ENCODE data around the gene ITPR1.
"Not testable (repeated sequence)": the region's sequence is repeated elsewhere in the genome, so short reads cannot be mapped to it uniquely, and the experiment has no call there.

Gene ITPR1

GRCh38 chr3:4597208-4597985, 104.2 kb downstream of the ITPR1 start:
- peak; percentile 28 for DNase-seq

- not testable (repeated sequence) for DNase-seq
These were observed 105.1 kb downstream of the ITPR1 start for GRCh38 chr3:4598232-4598631.

GRCh38 chr3:4599612-4600011, 106.5 kb downstream of the ITPR1 start:
- no peak for DNase-seq

- no peak for DNase-seq
These were observed 107.3 kb downstream of the ITPR1 start for GRCh38 chr3:4600493-4600892.

GRCh38 chr3:4601892-4602291, 108.7 kb downstream of the ITPR1 start:
- DNase-seq: no peak

- DNase-seq: no peak
These were observed 111.5 kb downstream of the ITPR1 start for GRCh38 chr3:4604693-4605092.

- DNase-seq: no peak
These were observed 113.8 kb downstream of the ITPR1 start for GRCh38 chr3:4606911-4607310.

- DNase-seq: no peak
These were observed 120.2 kb downstream of the ITPR1 start for GRCh38 chr3:4613366-4613765.

- no peak for DNase-seq
These were observed 120.9 kb downstream of the ITPR1 start for GRCh38 chr3:4614070-4614469.

GRCh38 chr3:4614927-4615326, 121.8 kb downstream of the ITPR1 start:
- DNase-seq: no peak

GRCh38 chr3:4615750-4616149, 122.6 kb downstream of the ITPR1 start:
- no peak for DNase-seq

- no peak for DNase-seq
These were observed 130.4 kb downstream of the ITPR1 start for GRCh38 chr3:4623421-4623999.

- DNase-seq: no peak
These were observed 134.7 kb downstream of the ITPR1 start for GRCh38 chr3:4627651-4628375.

- DNase-seq: no peak
These were observed 136.2 kb downstream of the ITPR1 start for GRCh38 chr3:4629095-4630007.

- peak; percentile 62 for DNase-seq
These were observed 140.2 kb downstream of the ITPR1 start for GRCh38 chr3:4633078-4634004.

- no peak for DNase-seq
These were observed 141.7 kb downstream of the ITPR1 start for GRCh38 chr3:4634894-4635293.

GRCh38 chr3:4637265-4637664, 144.1 kb downstream of the ITPR1 start:
- DNase-seq: no peak

- DNase-seq: no peak
These were observed 148.9 kb downstream of the ITPR1 start for GRCh38 chr3:4641863-4642563.

- no peak for DNase-seq
These were observed 149.5 kb downstream of the ITPR1 start for GRCh38 chr3:4642611-4643010.

- no peak for DNase-seq
These were observed 150.9 kb downstream of the ITPR1 start for GRCh38 chr3:4643904-4644547.

Data from fibroblast of skin of abdomen (primary cell).